PC-3 (cell line): ENCODE data around the gene TRIM40. TPM values are rescaled to one million over a fixed set of nuclear protein-coding genes. Genes with fewer than 3 reads are reported as not detected.

ENCODE experiments used
- ATAC-seq: fragments of 200-7000 bp; cut with Tn5 transposase; 2 replicates; pipeline ENCODE4 v1.9.1; 2020; ENCODE audit warnings: mild to moderate bottlenecking, moderate library complexity
- BruUV-seq: library from RNA; stranded (reverse); fragments of 400-500 nt; replicated peaks from 2 replicates; lab custom pipeline; 2021; lab: Mats Ljungman, UMichigan
- CTCF ChIA-PET: fragments of 300-600 bp; sonication (Branson Sonifier 250); formaldehyde crosslinking; loops from one replicate; lab custom pipeline; 2022; ENCODE audit warnings: antibody characterized with exemption; lab: Charles Lee
- POLR2A ChIA-PET: fragments of 300-600 bp; sonication (Branson Sonifier 250); formaldehyde crosslinking; loops from one replicate; lab custom pipeline; 2022; ENCODE audit warnings: antibody characterized with exemption; ENCODE audit not compliant: unreplicated experiment; lab: Charles Lee
- DNase-seq: peaks from one replicate; pipeline ENCODE4 v3.0.0-alpha.2; 2015
- H2AFZ ChIP-seq: fragments of 300-600 bp; sonication (generic); 2 replicates; pipeline ENCODE4 v1.6.0; 2016; ENCODE audit warnings: antibody characterized with exemption, low read length
- H3F3A ChIP-seq: fragments of 300-600 bp; sonication (generic); one replicate; pipeline ENCODE4 v1.6.0; 2017; ENCODE audit warnings: antibody characterized with exemption, low read length, control low read depth, mild to moderate bottlenecking; ENCODE audit not compliant: unreplicated experiment
- H3K27ac ChIP-seq: fragments of 300-600 bp; sonication (generic); 2 replicates; pipeline ENCODE4 v1.5.1; 2016; ENCODE audit warnings: mild to moderate bottlenecking, low read length
- H3K27me3 ChIP-seq: fragments of 300-600 bp; sonication (generic); 2 replicates; pipeline ENCODE4 v1.6.1; 2016; ENCODE audit warnings: low read length, mixed read lengths
- H3K36me3 ChIP-seq: fragments of 300-600 bp; sonication (generic); 2 replicates; pipeline ENCODE4 v1.6.1; 2016; ENCODE audit warnings: low read depth, mixed run types, low read length, mixed read lengths
- H3K4me1 ChIP-seq: fragments of 300-600 bp; sonication (generic); 2 replicates; pipeline ENCODE4 v1.5.1; 2016; ENCODE audit warnings: low read length; ENCODE audit not compliant: insufficient read depth
- H3K4me2 ChIP-seq: fragments of 300-600 bp; sonication (generic); 2 replicates; pipeline ENCODE4 v1.6.0; 2016; ENCODE audit warnings: low read length
- H3K4me3 ChIP-seq: fragments of 300-600 bp; sonication (generic); 2 replicates; pipeline ENCODE4 v1.5.1; 2016; ENCODE audit warnings: mild to moderate bottlenecking, low read length, mixed read lengths
- H3K79me2 ChIP-seq: fragments of 300-600 bp; sonication (generic); 2 replicates; pipeline ENCODE4 v1.6.1; 2017; ENCODE audit warnings: low read length, mixed read lengths
- H3K9ac ChIP-seq: fragments of 300-600 bp; sonication (generic); 2 replicates; pipeline ENCODE4 v1.6.0; 2016; ENCODE audit warnings: mild to moderate bottlenecking, low read length
- H3K9me2 ChIP-seq: fragments of 300-600 bp; sonication (generic); replicated peaks from 2 replicates; pipeline ENCODE4 v1.6.1; 2016; ENCODE audit warnings: mixed run types, low read length, mixed read lengths
- H3K9me3 ChIP-seq: fragments of 300-600 bp; sonication (generic); 2 replicates; pipeline ENCODE4 v1.6.1; 2016; ENCODE audit warnings: low read length, mixed read lengths
- H4K20me1 ChIP-seq: fragments of 300-600 bp; sonication (generic); 2 replicates; pipeline ENCODE4 v1.6.1; 2016; ENCODE audit warnings: low read length, mixed read lengths
- CTCF ChIP-seq: fragments of 300-600 bp; sonication (generic); conservative IDR thresholded peaks from 2 replicates; pipeline ENCODE4 v1.5.1; 2017; ENCODE audit warnings: antibody characterized with exemption, low read depth, mild to moderate bottlenecking, low read length
- EZH2 ChIP-seq: fragments of 300-600 bp; sonication (generic); IDR thresholded peaks from one replicate; pipeline ENCODE4 v1.6.1; 2017; ENCODE audit warnings: antibody characterized with exemption, mild to moderate bottlenecking, low read length; ENCODE audit not compliant: unreplicated experiment
- EZH2phosphoT487 ChIP-seq: fragments of 300-600 bp; sonication (generic); IDR thresholded peaks from 2 replicates; pipeline ENCODE4 v1.6.1; 2018; ENCODE audit warnings: mild to moderate bottlenecking, antibody characterized with exemption, low read length, borderline replicate concordance
- intact Hi-C: fragments of 100-400 bp; cut with micrococcal nuclease; formaldehyde crosslinking; loops from 2 replicates; pipeline ENCODE4 v1.9.0; 2023
- total RNA-seq: library from RNA; depleted of rRNA; stranded (reverse); fragments of >200 nt; gene quantifications from 2 replicates; pipeline ENCODE4 v1.2.3, GENCODE V29; 2014

TRIM40 gene
- total RNA-seq, 1 experiment from 2014 or later, result not detected

- Histone ChIP-seq H3K9me2 (no peaks in the 10 kb centered on the region), H3K4me1 (peaks cover 11% of the 10 kb centered on the region), H3F3A (no peaks in the 10 kb centered on the region), H3K79me2 (no peaks in the 10 kb centered on the region), H3K9me3 (no peaks in the 10 kb centered on the region), H3K36me3 (no peaks in the 10 kb centered on the region), H3K27me3 (no peaks in the 10 kb centered on the region), H4K20me1 (no peaks in the 10 kb centered on the region), H3K4me3 (no peak within 1 kb of the TSS), H3K9ac (no peak within 1 kb of the TSS), H2AFZ (no peak within 1 kb of the TSS), H3K27ac (no peak within 1 kb of the TSS), H3K4me2 (no peak within 1 kb of the TSS)
- ATAC-seq (no peak), DNase-seq (no peak)
- TF ChIP-seq CTCF (no peak), EZH2 (no peak), EZH2phosphoT487 (no peak)
- no TSS peak for BruUV-seq
- POLR2A ChIA-PET, result no interaction called here
- intact Hi-C loops, result no loop called here
- CTCF ChIA-PET, result no interaction called here
These were observed 25.0 kb downstream of the TRIM40 start, which contains the start of gene TRIM10 for GRCh38 chr6:30160785-30161531. Gene TRIM10 (minus strand): TSS chr6:30161211. CDS start chr6:30160858, 353 bp downstream.

GRCh38 chr6:30162265-30163089 lies 26.5 kb downstream of the TRIM40 start:
- no peaks in the 10 kb centered on the region for H3K9me3 ChIP-seq
- intact Hi-C loops, result no loop called here
- H3K4me3 ChIP-seq, result no peak overlapping the region
- H3K4me2 ChIP-seq, result no peak overlapping the region
- DNase-seq, result no peak
- ChIA-PET POLR2A (no interaction called here), CTCF (no interaction called here)
- H3K9me2 ChIP-seq, result no peaks in the 10 kb centered on the region
- BruUV-seq, result no TSS peak
- H4K20me1 ChIP-seq, result no peaks in the 10 kb centered on the region
- no peaks in the 10 kb centered on the region for H3F3A ChIP-seq
- TF ChIP-seq EZH2 (no peak), CTCF (no peak), EZH2phosphoT487 (no peak)
- H3K27ac ChIP-seq, result no peak overlapping the region
- H3K79me2 ChIP-seq, result no peaks in the 10 kb centered on the region
- no peaks in the 10 kb centered on the region for H3K36me3 ChIP-seq
- H3K4me1 ChIP-seq, result no peaks in the 10 kb centered on the region
- H3K9ac ChIP-seq, result no peak overlapping the region
- H2AFZ ChIP-seq, result no peak overlapping the region
- H3K27me3 ChIP-seq, result no peaks in the 10 kb centered on the region; the same call in 1 of the 2 replicates
- no peak for ATAC-seq
